Measurements from ENCODE around the gene CCDC9B. TPM values are rescaled to one million over a fixed set of nuclear protein-coding genes. Genes with fewer than 3 reads are reported as not detected.

Gene CCDC9B
- total RNA-seq, 1 donor from 2014 or later, result 72.5 TPM

GRCh38 chr15:40296561-40297230, 44.0 kb downstream of the CCDC9B start:
- Histone ChIP-seq H3K9me3 (no peaks in the 10 kb centered on the region), H3K27ac (no peak overlapping the region), H3K4me1 (no peaks in the 10 kb centered on the region), H3K4me3 (no peak overlapping the region), H3K27me3 (no peaks in the 10 kb centered on the region), H3K36me3 (peaks cover 9% of the 10 kb centered on the region)
- DNase-seq (no peak), ATAC-seq (no peak)
- intact Hi-C loops (cut with DNase I), result no loop called here
- TF ChIP-seq, protein P1, sequence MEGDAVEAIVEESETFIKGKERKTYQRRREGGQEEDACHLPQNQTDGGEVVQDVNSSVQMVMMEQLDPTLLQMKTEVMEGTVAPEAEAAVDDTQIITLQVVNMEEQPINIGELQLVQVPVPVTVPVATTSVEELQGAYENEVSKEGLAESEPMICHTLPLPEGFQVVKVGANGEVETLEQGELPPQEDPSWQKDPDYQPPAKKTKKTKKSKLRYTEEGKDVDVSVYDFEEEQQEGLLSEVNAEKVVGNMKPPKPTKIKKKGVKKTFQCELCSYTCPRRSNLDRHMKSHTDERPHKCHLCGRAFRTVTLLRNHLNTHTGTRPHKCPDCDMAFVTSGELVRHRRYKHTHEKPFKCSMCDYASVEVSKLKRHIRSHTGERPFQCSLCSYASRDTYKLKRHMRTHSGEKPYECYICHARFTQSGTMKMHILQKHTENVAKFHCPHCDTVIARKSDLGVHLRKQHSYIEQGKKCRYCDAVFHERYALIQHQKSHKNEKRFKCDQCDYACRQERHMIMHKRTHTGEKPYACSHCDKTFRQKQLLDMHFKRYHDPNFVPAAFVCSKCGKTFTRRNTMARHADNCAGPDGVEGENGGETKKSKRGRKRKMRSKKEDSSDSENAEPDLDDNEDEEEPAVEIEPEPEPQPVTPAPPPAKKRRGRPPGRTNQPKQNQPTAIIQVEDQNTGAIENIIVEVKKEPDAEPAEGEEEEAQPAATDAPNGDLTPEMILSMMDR (IDR thresholded peaks at IDR 0.05), result no peak

- H3K4me1 ChIP-seq, result peaks cover 5% of the 10 kb centered on the region
- H3K27me3 ChIP-seq, result no peaks in the 10 kb centered on the region
- TF ChIP-seq, protein P1 (IDR thresholded peaks at IDR 0.05), result no peak
- no peak overlapping the region for H3K4me3 ChIP-seq
- H3K9me3 ChIP-seq, result no peaks in the 10 kb centered on the region
- peaks cover 9% of the 10 kb centered on the region for H3K36me3 ChIP-seq
- ATAC-seq (no peak), DNase-seq (no peak)
- no peak overlapping the region for H3K27ac ChIP-seq
- intact Hi-C loops (cut with DNase I), result no loop called here
Observed at GRCh38 chr15:40295877-40296560, 44.7 kb downstream of the CCDC9B start.

DNA sequence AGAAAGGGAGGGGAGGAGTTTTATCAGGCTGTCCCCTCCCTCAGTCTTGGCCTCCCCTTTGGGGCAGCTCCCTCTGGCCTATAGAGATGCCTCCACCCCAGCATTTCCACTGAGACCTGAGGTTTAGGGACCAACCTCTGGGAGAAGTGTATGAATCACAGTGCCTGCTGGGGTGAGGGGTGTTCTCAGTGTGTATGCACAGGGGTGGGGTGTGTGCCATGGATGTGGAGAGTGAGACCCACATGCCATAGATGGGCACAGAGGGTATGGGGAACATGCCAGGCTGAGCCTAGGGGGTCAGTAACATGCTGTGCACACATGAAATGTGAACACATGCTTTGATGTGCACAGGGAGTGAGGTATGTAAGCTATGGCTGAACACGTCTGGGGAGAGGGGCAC, 45.4 kb downstream of the CCDC9B start:
- intact Hi-C loops (cut with DNase I), result no loop called here
- Histone ChIP-seq H3K27ac (no peak overlapping the region), H3K9me3 (no peaks in the 10 kb centered on the region), H3K4me3 (no peak overlapping the region), H3K36me3 (peaks cover 9% of the 10 kb centered on the region), H3K27me3 (no peaks in the 10 kb centered on the region), H3K4me1 (peaks cover 7% of the 10 kb centered on the region)
- TF ChIP-seq, protein P1 (IDR thresholded peaks at IDR 0.05), result no peak
- no peak for DNase-seq
- ATAC-seq, result no peak

DNA sequence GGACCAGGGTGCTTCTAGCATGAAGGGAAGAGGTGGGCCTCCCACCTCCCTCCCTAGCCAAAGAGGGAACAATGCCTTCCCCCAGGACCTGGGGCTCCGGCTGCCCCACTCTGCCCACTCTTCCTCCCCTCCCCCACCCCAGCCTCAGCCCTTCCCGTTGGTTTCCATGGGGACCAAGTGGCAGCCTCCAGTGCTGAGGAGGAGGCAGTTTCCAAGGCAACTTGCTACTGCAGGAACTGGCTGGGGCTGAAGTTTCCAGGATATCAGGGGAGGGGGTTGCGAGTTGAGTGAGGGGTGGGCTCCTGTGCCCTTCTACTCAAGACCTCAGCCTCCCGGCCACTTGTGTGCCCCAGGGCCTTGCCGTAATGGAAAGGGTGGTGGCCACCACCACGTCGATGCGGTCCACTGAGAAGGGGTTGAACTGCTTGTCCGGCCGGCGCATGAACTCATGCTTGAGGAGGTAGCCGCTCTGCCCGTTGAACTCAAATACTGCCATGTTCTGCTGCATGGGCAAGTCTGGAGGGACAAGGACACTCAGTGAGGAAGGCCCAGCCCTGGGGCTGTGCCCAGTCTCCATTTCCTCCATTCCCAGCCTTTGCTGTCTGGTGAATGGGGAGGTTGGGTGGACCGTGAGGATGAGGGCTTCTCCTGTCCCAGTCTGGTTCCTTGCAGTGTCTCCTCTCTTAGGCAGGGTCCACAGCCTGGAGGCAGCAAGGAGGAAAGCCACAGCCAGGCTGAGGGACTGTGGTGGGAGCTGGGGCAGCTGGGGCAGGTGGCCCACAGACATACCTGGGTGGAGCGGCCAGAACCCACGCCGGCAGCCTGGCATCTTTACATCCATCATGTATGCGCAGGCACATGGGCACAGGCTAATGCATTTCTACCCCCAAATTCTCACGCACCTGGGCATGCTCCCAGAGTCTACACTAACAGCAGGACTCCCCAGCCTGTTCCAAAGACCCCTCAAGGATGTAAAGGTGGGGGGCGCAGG, 46.5 kb downstream of the CCDC9B start:
- TF ChIP-seq, protein P1 (IDR thresholded peaks at IDR 0.05), result no peak
- Histone ChIP-seq H3K27me3 (no peaks in the 10 kb centered on the region), H3K4me3 (no peak overlapping the region), H3K9me3 (no peaks in the 10 kb centered on the region), H3K4me1 (peaks cover 7% of the 10 kb centered on the region), H3K27ac (no peak overlapping the region), H3K36me3 (peaks cover 9% of the 10 kb centered on the region)
- DNase-seq, result no peak
- ATAC-seq, result no peak
- intact Hi-C loops (cut with DNase I), result no loop called here

GRCh38 chr15:40293006-40293405, 47.7 kb downstream of the CCDC9B start:
- H3K27me3 ChIP-seq, result no peaks in the 10 kb centered on the region
- H3K36me3 ChIP-seq, result peaks cover 7% of the 10 kb centered on the region
- intact Hi-C loops (cut with DNase I), result no loop called here
- H3K4me1 ChIP-seq, result peaks cover 10% of the 10 kb centered on the region
- DNase-seq (no peak), ATAC-seq (no peak)
- H3K9me3 ChIP-seq, result no peaks in the 10 kb centered on the region
- TF ChIP-seq, protein P1 (IDR thresholded peaks at IDR 0.05), result no peak
- H3K27ac ChIP-seq, result no peak overlapping the region
- H3K4me3 ChIP-seq, result no peak overlapping the region
